ENCODE data around the gene HECTD4.

HECTD4 gene

DNA sequence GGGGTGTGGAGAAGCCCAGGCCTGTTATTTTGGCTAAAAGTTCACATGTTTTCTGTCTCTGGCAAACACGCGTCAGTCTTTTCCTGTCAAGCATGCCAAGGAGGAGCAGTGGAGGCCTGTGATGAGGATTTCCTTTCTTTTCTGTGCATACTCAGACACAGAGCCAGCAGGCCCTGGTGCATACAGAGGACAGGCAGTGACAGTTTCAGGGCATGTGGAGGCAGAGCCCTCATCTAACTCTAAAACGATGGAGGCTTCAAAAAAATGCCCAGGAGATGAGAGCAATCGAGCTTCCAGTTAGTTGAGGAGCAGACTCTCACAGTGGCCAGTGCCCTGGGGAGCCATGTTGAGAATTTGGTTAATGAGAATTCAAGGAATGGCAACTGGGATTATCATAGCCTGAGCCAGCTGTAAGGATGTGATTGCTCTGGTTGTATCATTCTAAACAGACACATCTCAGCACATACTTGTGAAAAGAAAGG is 190.3 kb downstream of the HECTD4 start:
- H3K4me3 ChIP-seq (ENCODE audit: low read length) = no peak overlapping the region
- no peak for DNase-seq (ENCODE audit: low read depth, low spot score)

DNA sequence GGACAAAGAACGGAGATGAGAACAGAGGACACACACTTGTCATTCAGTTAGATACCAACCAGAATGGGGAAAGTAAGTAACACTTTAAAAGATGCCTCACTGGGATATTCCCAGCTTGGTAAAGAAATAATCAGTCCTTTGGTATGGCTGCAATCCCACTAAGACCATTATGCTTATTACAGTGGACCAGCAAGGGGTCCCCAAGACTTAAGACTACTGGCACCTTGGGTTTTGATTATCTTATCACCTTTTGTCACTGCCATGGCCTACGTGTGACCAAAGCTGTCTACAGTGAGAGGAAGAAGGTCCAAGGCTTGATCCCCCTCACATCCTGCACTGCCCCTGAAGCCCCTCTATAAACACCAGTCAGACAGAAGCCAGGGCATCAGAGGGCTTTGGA is 191.0 kb downstream of the HECTD4 start:
- no peak for DNase-seq (ENCODE audit: low read depth, low spot score)

DNA sequence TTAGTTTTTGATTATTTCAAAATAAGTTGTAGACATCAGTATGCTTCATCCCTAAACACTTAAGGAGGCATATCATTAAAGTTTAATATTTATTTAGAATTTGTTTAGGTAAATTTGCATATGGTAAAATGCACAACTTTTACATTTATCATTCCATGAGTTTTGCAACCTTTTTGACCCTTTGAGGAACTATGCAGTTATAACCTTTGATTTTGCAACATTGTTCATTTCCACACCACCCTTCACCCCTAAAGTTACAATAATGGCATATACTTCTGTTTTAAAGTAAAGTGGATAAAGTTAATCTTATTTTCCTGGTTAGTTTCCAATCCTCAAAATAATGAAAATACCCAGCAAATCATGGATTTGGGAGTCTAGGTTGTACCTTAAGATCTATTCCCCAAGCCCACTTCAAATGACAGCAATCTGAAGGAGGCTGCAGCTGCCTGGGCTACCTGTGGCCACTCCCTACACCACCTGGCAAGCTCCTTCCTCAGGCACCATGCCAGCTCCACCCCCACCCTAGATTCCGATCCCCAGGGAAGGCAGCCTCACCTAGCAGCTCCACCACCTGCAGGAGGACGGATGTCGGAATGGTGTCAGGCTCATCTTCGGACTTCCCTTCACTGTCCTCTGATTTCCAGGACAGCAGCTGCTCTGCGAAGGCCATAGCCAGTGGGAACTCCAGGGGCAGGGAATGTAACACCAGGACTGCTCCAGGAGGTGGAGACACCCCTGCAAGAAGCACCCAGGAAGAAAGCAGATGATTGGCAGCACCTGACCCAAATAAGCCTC is 191.8 kb downstream of the HECTD4 start:
- H3K4me3 ChIP-seq (ENCODE audit: low read length) = no peak overlapping the region
- DNase-seq (ENCODE audit: low read depth, low spot score) = no peak

More for the DNA sequence above, 191.0 kb downstream of the HECTD4 start:
- no peak overlapping the region for H3K4me3 ChIP-seq (ENCODE audit: low read length)

DNA sequence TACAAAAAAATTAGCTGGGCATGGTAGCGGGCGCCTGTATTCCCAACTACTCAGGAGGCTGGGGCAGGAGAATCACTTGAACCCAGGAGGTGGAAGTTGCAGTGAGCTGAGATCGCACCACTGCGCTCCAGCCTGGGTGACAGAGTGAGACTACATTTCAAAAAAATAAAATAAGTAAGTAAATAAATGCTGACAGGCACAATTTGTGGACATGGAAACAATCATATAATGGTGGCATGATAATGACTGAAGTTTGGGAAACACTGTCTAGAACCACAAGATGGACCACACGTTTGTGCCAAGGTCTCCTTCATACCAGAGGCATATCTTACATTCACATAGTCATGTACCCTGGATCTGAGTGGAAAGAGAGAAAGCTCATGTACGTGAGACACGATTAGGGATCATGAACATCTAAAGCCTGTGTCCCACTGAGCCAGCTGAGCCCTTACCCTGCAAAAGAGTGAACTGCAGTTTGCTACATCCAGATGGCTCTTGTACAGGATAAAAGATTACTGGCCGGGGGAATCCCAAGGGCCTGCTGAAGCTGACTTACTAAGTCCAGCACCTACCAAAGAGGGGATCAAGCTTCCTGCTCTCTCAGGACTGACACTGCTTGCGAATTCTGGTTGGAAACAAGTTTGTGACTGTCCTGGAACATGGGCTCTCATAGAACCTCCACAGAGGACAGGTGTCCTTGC is 194.0 kb downstream of the HECTD4 start:
- DNase-seq (ENCODE audit: low read depth, low spot score) = no peak
- no peak overlapping the region for H3K4me3 ChIP-seq (ENCODE audit: low read length)

DNA sequence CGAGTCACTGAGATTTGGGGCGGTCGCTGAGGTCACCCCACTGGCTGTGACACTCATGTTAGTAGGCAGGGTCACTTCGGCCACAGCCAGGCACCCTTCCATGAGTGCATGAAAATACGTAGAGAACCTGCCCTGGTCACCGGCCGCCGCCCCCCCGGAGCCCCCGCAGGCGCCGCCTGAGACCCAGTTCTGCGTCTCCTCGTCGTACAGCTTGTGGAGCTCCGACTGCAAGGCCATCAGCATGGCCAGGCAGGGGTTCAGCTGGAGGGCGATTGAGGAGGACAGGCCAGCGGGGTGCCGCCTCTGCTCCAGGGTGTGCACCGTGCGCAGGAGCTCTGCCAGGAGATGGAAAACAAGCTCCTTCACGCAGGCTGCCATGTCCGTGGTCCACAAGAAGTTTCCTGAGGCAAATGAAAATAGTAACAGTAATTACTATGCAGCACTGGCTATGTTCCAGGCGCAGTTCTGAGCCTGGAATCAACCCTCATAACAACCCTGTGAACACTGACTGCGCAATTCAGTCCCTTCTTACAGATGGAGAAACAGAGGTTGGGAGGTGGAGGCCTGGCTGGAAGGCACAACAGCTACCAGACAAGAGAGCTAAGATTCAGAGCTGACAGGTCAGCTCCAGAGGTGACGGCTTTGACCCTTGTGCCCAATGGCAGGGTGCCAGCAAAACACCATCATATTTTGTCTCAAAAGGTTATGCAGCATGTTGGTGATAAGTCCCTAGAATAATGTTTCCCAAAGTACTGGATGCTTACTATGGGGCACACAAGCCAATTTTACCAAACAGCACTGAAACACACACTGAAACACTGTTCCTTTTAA is 196.9 kb downstream of the HECTD4 start:
- DNase-seq (ENCODE audit: low read depth, low spot score) = no peak
- H3K4me3 ChIP-seq (ENCODE audit: low read length) = no peak overlapping the region

DNA sequence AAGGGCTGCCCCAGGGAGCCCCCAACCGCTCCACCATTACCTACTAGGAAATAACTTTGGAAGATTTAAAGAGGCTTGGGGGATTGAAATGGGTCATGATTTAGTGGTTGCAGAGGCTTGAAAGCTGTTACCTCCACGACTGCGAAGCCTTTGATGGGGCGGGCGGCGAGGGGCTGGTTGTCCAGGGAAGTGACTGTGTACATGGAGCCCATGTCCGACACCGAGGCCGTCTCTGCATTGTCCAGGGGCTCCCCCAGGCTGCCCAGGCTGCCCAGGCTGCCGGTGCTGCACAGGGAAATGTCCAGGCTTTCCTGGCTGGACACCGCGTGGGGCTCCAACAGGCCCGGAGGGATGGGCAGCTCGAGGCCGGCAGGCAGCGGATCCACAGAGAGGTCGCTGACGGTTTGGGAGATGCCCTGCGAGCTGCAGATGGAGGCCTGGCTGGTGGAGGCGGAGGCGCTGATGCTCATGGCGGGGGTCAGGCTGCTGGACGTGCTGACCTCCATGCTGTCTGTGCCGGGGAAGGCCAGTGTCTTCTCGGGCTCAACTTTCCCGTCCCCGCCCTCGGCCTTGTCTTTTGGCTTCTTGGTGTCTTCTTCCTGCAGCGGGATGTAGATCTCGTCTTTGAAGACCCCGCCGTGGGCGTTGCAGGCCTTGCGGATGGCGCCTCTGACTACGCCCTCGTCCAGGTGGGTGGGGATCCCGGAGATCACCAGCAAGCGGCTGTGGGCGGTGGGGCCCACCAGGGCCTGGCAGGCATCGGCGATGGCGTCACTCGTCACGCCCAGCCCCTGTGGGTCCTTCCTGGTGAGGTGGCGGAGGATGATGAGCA is 198.0 kb downstream of the HECTD4 start:
- no peak overlapping the region for H3K4me3 ChIP-seq (ENCODE audit: low read length)
- DNase-seq (ENCODE audit: low read depth, low spot score) = no peak

DNA sequence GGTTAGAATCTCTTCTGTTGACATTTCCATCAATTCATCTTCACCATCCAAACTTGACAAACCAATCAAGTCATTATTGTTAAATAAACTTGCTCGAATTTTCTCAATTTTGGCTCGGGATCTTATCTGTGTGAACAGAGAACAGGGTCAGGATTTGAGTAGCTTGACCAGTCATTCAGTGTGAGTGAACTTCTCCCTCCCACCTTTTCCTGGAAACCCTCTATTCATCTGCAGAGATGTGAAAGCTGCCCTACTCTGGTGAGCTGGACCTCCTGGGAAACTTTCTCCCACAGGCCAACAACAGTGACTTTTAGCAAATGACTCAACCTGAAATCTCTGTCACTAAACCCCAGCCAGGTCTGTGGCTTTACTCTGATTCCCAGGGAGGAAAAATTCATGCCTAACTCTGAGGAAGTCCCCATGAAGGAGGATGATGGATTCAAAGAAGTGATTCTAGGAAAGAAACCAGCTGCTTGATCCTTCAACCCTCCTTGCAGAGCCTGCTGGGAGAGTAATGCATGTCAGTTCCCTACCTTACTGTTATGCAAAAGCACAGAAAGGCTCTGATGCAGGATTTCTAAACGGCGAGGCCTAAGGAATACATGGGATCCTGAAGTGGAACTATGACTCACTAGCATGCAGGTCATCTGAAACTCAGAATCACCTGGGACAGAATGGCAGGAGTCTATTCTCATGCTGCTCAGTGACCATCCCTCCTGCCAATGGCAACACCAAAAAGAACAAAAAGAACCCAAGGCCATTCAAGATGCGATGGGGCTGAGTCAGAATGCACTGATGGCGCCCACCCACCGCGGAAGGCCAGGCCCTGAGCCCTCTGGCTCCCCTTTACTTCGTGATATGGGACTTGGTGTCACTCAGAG is 198.8 kb downstream of the HECTD4 start:
- no peak overlapping the region for H3K4me3 ChIP-seq (ENCODE audit: low read length)
- DNase-seq (ENCODE audit: low read depth, low spot score) = no peak

DNA sequence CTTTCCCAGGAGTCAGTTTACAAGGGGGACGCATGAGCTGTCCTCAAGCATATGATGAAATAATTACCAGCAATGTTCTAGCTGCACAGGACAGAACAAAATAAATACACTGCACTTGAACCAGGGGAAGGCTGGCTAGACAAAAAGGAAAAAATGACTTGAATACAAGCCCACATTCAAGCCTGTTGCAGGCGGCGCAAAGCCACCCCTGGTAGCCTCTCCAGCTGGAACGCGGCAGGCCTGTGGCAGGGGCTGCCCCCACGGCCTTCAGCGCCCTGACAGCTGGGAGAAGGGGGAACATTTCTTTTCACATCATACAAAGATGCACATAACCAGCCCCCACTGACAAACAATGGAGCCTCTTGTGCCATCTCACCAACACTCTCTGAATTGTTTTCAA is 199.7 kb downstream of the HECTD4 start:
- H3K4me3 ChIP-seq (ENCODE audit: low read length) = no peak overlapping the region
- no peak for DNase-seq (ENCODE audit: low read depth, low spot score)

DNA sequence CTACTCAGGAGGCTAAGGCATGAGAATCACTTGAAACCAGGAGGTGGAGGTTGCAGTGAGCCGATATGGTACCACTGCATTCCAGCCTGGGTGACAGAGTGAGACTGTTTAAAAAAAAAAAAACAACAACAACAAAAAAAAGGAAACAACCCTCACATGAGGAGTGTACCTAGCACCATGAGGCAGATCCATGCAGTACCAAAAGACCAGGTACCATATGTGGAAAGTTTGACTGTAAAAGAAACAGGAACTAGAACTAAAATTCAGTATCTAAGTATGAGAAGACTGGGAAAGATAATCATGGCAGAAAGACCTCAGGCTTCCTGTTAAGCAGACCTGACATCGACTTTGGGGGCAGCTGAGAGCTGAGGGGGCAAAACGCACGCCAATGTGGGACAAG is 201.8 kb downstream of the HECTD4 start:
- H3K4me3 ChIP-seq (ENCODE audit: low read length) = no peak overlapping the region
- no peak for DNase-seq (ENCODE audit: low read depth, low spot score)

DNA sequence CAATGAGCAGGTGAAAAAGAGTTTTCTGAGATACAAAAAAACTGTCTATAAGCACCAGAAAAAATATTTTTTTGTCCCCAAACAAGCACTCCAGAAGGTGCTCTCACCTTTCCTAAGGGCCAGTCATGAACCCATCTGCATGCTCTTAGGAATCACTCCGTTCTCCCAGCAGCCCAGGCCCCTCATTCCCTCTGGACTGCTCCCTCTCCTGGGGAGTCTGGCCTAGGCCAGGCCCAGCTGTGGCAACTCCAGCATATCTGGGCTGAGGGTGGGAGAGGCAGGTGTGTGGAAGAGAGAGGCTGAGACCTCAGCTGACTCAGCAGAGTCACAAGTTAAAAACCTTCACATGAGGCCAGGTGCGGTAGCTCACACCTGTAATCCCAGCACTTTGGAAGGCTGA is 202.3 kb downstream of the HECTD4 start:
- H3K4me3 ChIP-seq (ENCODE audit: low read length) = no peak overlapping the region
- no peak for DNase-seq (ENCODE audit: low read depth, low spot score)

DNA sequence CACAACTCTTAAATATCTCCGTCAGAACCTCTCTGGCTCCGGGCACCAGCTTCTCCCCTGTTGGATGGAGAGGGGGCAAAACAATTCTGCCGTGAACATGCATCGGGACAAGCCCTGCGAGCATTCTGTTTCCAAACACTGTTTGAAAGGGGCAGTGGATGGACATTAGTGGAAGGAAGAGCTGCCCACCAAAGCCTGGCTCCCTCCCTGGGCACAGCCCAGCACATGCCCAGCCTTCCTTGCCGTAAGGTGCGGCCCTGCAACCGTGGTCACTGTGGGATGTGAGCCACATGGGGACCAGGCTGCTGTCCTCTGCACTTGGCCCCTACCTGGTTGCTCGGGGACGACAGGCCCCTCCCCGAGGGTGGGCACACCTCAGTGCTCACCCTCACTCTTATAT is 202.9 kb downstream of the HECTD4 start:
- no peak overlapping the region for H3K4me3 ChIP-seq (ENCODE audit: low read length)
- no peak for DNase-seq (ENCODE audit: low read depth, low spot score)

DNA sequence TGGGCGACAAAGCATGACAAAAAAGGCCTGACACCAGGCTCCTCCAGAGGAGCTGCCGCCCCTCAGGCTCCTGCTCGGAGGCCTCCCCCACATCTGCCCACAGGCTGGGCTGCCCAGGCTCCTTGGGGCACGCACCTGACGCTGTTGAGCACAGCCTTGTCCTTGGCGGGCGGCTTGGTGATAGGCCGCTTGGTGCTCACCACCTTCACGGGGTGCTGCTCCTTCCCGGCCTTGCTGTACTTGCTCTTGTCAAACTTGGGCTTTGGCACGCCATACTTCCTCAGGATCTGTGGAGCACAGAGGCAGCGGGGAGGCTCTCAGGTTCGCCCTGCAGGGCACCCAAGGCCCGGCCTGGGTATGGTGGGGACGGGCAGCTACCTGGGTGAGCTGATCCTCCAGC is 203.4 kb downstream of the HECTD4 start:
- no peak overlapping the region for H3K4me3 ChIP-seq (ENCODE audit: low read length)
- no peak for DNase-seq (ENCODE audit: low read depth, low spot score)

DNA sequence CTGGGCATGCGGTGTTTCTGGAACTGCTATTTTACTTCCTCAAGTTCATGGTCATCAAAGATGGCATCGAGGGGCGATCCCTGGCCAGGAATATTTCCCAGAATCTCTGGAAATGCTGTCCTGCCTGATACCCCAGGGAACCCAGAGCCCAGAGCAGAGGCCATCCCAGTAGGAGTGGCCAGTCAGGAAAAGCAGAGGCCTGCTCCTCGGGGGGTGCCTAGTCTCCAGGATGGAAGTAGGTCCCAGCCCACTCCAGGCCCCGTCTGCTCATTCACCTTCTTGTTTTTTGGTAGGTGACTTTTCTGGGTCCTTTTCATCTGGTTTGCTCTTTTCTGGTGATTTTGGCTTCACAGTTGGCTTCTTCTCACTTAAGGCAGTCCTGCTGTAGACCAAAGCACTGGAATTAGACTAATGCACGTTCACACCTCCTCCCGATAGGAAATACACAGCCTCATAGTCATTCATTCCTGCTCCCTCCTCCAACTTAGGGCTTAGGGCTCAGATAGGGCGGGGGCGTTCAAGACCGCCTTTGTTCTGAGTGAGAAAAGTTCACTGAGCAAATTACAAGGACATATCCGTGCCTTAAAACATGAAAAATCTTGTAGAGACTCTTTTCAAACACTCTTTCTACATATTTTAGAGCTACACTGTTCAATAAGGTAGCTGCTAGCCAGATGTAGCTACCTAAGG is 205.8 kb downstream of the HECTD4 start:
- DNase-seq (ENCODE audit: low read depth, low spot score) = no peak

DNA sequence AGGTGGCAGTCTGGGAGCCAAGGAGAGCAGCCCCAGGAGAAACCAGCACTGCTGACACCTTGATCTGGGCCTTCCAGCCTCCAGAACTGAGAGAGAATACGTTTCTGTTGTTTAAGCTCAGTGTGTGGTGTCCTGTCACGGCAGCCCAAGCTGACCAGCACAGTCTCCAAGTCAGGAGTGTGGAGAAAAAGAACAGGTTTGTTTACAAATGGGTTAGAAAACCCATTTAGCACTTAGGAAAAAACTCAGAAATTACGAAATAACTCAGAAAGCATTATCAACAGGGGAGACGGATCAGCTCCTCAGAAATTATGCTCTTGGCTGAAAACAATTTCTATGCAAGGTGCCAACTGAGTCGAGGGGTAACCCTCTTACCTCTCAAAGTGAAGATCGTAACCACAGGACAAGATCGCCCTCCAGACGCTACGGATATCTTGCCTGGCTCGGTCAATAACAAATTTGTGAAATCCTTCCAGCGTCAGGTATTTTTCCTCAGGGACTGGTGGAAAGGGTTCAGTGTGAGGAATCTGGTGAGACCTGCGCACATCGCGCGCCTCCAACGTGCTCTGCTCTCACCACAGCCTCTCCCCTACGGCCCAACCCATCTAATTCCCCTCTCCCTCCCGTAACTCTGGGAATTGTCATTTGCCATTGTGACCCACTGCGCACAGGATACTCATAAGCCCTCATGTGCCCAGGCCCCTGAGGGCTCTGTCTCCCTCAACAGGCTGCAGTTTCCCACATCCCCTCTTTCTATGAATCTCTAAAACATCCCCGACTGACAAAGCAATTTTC is 206.7 kb downstream of the HECTD4 start:
- DNase-seq (ENCODE audit: low read depth, low spot score) = no peak
- no peak overlapping the region for H3K4me3 ChIP-seq (ENCODE audit: low read length)

More for the DNA sequence above, 205.8 kb downstream of the HECTD4 start:
- H3K4me3 ChIP-seq (ENCODE audit: low read length) = no peak overlapping the region

DNA sequence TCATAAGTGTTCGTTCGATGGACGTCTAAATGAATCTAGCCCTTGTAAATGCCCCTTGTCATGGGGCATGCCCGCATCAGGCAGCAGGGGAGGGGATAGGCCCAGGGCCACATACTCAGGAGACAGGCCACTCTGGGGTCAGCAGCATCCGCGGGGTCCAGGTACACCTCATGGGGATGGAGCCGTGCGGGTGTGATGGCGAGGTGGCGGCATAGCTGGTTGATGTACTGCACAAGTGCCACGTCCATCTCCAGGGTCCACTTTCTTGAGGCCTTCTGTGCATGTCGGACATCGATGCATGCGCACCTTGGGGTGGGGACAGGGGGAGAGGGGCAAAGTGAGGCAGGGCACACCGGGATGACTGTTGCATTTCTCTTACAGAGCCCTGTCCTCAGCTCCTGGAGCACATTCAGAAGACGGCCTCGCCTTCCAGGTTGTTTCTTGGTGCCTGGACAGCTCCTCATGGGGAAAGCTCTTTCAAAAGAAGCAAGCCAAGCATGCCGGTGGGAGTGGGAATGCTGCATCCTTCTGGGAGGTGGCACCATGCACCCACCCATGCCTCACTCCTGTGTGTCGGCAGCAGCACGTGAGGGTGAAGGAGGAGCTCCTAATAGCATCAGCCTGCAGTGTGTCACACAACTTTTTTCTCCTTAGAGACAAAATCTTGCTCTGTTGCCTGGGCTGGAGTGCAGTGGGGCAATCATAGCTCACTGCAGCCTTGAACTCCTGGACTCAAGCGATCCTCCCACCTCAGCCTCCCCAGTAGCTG is 209.5 kb downstream of the HECTD4 start:
- H3K4me3 ChIP-seq (ENCODE audit: low read length) = no peak overlapping the region
- no peak for DNase-seq (ENCODE audit: low read depth, low spot score)

DNA sequence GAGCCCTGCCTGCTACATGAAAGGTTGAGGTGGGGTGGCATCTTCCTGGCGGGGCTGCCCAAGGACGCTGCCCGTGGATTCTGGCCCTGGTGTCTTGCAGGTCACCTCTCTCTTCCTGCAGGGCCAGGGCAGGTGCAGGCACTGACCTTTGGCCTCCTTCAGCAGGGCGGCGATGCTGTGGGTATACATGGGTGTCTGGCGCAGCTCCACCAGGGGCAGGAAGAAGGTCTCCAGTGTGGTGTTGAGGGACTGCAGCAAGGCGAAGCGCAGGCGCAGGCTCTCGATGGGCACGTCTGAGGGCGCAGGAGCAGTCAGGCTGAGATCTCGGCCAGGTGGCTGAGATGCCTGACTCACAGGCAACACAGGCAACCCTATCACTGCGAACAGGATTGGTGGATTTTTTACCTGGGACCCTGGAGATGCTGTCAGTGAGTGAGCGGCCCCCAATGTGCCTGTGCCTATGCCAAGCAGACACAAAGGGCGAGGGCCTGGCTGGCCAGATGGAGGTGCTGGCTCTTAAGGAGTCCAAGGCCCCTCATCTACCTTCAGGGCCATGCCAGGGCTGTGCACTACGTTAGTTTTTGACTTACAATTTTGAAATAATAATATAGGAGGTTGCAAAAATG is 211.1 kb downstream of the HECTD4 start:
- no peak overlapping the region for H3K4me3 ChIP-seq (ENCODE audit: low read length)
- no peak for DNase-seq (ENCODE audit: low read depth, low spot score)
